H9 (cell line): ENCODE measurements around the gene MAST2. TPM values are rescaled to one million over a fixed set of nuclear protein-coding genes. Genes with fewer than 3 reads are reported as not detected.

Experiments used
- DNase-seq: peaks from one replicate; pipeline ENCODE4 v3.0.0-alpha.2; 2017
- H2AFZ ChIP-seq: one replicate; pipeline ENCODE4 v1.6.1; 2013; ENCODE audit warnings: mild to moderate bottlenecking, low read length, control low read depth, moderate library complexity
- H2AK5ac ChIP-seq: 2 replicates; pipeline ENCODE4 v1.6.1; 2013; ENCODE audit warnings: low read length, control low read depth, mixed read lengths; ENCODE audit not compliant: insufficient read length
- H2BK120ac ChIP-seq: one replicate; pipeline ENCODE4 v1.6.1; 2013; ENCODE audit warnings: low read depth, mild to moderate bottlenecking, low read length, control low read depth, inconsistent platforms; ENCODE audit not compliant: poor library complexity, severe bottlenecking
- H2BK12ac ChIP-seq: 2 replicates; pipeline ENCODE4 v1.6.1; 2013; ENCODE audit warnings: low read length, control low read depth, mixed read lengths, low read depth; ENCODE audit not compliant: insufficient read length
- H2BK15ac ChIP-seq: 2 replicates; pipeline ENCODE4 v1.6.1; 2013; ENCODE audit warnings: low read depth, low read length, control low read depth
- H2BK20ac ChIP-seq: one replicate; pipeline ENCODE4 v1.6.1; 2013; ENCODE audit warnings: low read depth, mild to moderate bottlenecking, low read length, control low read depth, inconsistent platforms; ENCODE audit not compliant: poor library complexity, severe bottlenecking
- H2BK5ac ChIP-seq: 2 replicates; pipeline ENCODE4 v1.6.1; 2013; ENCODE audit warnings: low read length, control low read depth, mixed read lengths; ENCODE audit not compliant: insufficient read length
- H3K14ac ChIP-seq: 2 replicates; pipeline ENCODE4 v1.6.1; 2013; ENCODE audit warnings: low read length, control low read depth; ENCODE audit not compliant: insufficient read depth
- H3K18ac ChIP-seq: 2 replicates; pipeline ENCODE4 v1.6.1; 2013; ENCODE audit warnings: low read depth, mild to moderate bottlenecking, mixed read lengths, low read length, control low read depth; ENCODE audit not compliant: insufficient read length
- H3K23ac ChIP-seq: 2 replicates; pipeline ENCODE4 v1.6.1; 2013; ENCODE audit warnings: low read length, control low read depth, mixed read lengths, low read depth; ENCODE audit not compliant: insufficient read length
- H3K23me2 ChIP-seq: 2 replicates; pipeline ENCODE4 v1.6.1; 2013; ENCODE audit warnings: low read depth, mild to moderate bottlenecking, mixed read lengths, low read length, control low read depth; ENCODE audit not compliant: insufficient read length, poor library complexity, severe bottlenecking
- H3K27ac ChIP-seq: 2 replicates; pipeline ENCODE4 v1.5.1; 2013; ENCODE audit warnings: low read length, control low read depth, mixed read lengths, low read depth; ENCODE audit not compliant: insufficient read length
- H3K27me3 ChIP-seq: 2 replicates; pipeline ENCODE4 v1.6.1; 2013; ENCODE audit warnings: low read length, control low read depth, inconsistent platforms; ENCODE audit not compliant: insufficient read depth
- H3K4ac ChIP-seq: 2 replicates; pipeline ENCODE4 v1.6.1; 2013; ENCODE audit warnings: low read depth, mild to moderate bottlenecking, control low read depth, inconsistent platforms, low read length, moderate library complexity
- H3K4me1 ChIP-seq: 2 replicates; pipeline ENCODE4 v1.6.1; 2013; ENCODE audit warnings: low read length, control low read depth, inconsistent platforms; ENCODE audit not compliant: insufficient read depth
- H3K4me2 ChIP-seq: 2 replicates; pipeline ENCODE4 v1.6.1; 2013; ENCODE audit warnings: low read length, control low read depth, mixed read lengths; ENCODE audit not compliant: insufficient read length, insufficient read depth
- H3K56ac ChIP-seq: 2 replicates; pipeline ENCODE4 v1.6.1; 2013; ENCODE audit warnings: low read depth, mild to moderate bottlenecking, mixed read lengths, low read length, control low read depth; ENCODE audit not compliant: insufficient read length
- H3K79me1 ChIP-seq: 2 replicates; pipeline ENCODE4 v1.6.1; 2013; ENCODE audit warnings: low read depth, mild to moderate bottlenecking, moderate library complexity, low read length, control low read depth, inconsistent platforms; ENCODE audit not compliant: insufficient read depth, poor library complexity, severe bottlenecking
- H3K79me2 ChIP-seq: 2 replicates; pipeline ENCODE4 v1.6.1; 2013; ENCODE audit warnings: low read length, control low read depth, inconsistent platforms; ENCODE audit not compliant: insufficient read depth
- H3K9ac ChIP-seq: 2 replicates; pipeline ENCODE4 v1.6.1; 2013; ENCODE audit warnings: low read length, control low read depth, mixed read lengths; ENCODE audit not compliant: insufficient read length; ENCODE audit errors: extremely low read depth
- H3K9me3 ChIP-seq: one replicate; pipeline ENCODE4 v1.6.1; 2013; ENCODE audit warnings: low read depth, low read length, inconsistent platforms; ENCODE audit not compliant: control insufficient read depth
- H3T11ph ChIP-seq: one replicate; pipeline ENCODE4 v1.6.1; 2013; ENCODE audit warnings: mild to moderate bottlenecking, low read length, control low read depth, inconsistent platforms
- H4K20me1 ChIP-seq: one replicate; pipeline ENCODE4 v1.6.1; 2013; ENCODE audit not compliant: control insufficient read depth, insufficient read length, insufficient read depth
- H4K5ac ChIP-seq: 2 replicates; pipeline ENCODE4 v1.6.1; 2013; ENCODE audit warnings: low read depth, mild to moderate bottlenecking, mixed read lengths, low read length, control low read depth; ENCODE audit not compliant: insufficient read length
- H4K8ac ChIP-seq: replicated peaks from 2 replicates; pipeline ENCODE4 v1.6.1; 2013; ENCODE audit warnings: low read length, control low read depth, mixed read lengths, low read depth; ENCODE audit not compliant: insufficient read length
- H4K91ac ChIP-seq: 2 replicates; pipeline ENCODE4 v1.6.1; 2013; ENCODE audit warnings: low read depth, mild to moderate bottlenecking, moderate library complexity, mixed read lengths, low read length, control low read depth; ENCODE audit not compliant: insufficient read length
- H3K27ac Mint-ChIP-seq, 3 experiments: 2 replicates in 2 of 3; 3 replicates in 1 of 3; pipeline ENCODE4 v1.8.0; 2020 to 2021; ENCODE audit warnings: mixed read lengths in 3 of 3, mild to moderate bottlenecking in 1 of 3, moderate library complexity in 1 of 3
- H3K27me3 Mint-ChIP-seq: 2 replicates; pipeline ENCODE4 v1.8.0; 2021; ENCODE audit warnings: low read depth, mild to moderate bottlenecking, moderate library complexity, mixed read lengths
- H3K36me3 Mint-ChIP-seq, 3 experiments: 2 replicates in 2 of 3; 3 replicates in 1 of 3; pipeline ENCODE4 v1.8.0; 2020 to 2021; ENCODE audit warnings: low read depth in 3 of 3, mixed read lengths in 3 of 3; ENCODE audit not compliant: insufficient read depth in 1 of 3
- H3K4me1 Mint-ChIP-seq, 2 experiments: 2 replicates each; pipeline ENCODE4 v1.8.0; 2020; ENCODE audit warnings: mixed read lengths in 2 of 2
- H3K4me3 Mint-ChIP-seq, 2 experiments: 2 replicates in 1 of 2; 3 replicates in 1 of 2; pipeline ENCODE4 v1.8.0; 2020 to 2021; ENCODE audit warnings: mild to moderate bottlenecking in 2 of 2, mixed read lengths in 2 of 2, moderate library complexity in 1 of 2
- H3K9me3 Mint-ChIP-seq, 2 experiments: 2 replicates in 1 of 2; 3 replicates in 1 of 2; pipeline ENCODE4 v1.8.0; 2020; ENCODE audit warnings: mild to moderate bottlenecking in 2 of 2, mixed read lengths in 2 of 2, moderate library complexity in 1 of 2
- WGBS: extraction: QIAGEN DNeasy Blood & Tissue Kit; methylation state at CpG from one replicate; pipeline ENCODE4 v1.1.7; 2013; ENCODE audit warnings: missing lambda C conversion rate, low lambda C conversion rate, mixed read lengths; ENCODE audit not compliant: insufficient read length; ENCODE audit errors: extremely low coverage; 5-methylcytosine and 5-hydroxymethylcytosine counted together
- total RNA-seq: library from RNA; stranded (reverse); gene quantifications from 2 replicates; pipeline ENCODE4 v1.2.1, GENCODE V29; 2021
- TF ChIP-seq, protein P1 (sequence below): fragments of 200-600 bp; sonication (generic); conservative IDR thresholded peaks from 3 replicates; pipeline ENCODE4 v1.8.0; 2021; ENCODE audit warnings: antibody characterized with exemption, mild to moderate bottlenecking

Gene MAST2
- total RNA-seq, 1 experiment from 2014 or later, result 28.8 TPM

DNA sequence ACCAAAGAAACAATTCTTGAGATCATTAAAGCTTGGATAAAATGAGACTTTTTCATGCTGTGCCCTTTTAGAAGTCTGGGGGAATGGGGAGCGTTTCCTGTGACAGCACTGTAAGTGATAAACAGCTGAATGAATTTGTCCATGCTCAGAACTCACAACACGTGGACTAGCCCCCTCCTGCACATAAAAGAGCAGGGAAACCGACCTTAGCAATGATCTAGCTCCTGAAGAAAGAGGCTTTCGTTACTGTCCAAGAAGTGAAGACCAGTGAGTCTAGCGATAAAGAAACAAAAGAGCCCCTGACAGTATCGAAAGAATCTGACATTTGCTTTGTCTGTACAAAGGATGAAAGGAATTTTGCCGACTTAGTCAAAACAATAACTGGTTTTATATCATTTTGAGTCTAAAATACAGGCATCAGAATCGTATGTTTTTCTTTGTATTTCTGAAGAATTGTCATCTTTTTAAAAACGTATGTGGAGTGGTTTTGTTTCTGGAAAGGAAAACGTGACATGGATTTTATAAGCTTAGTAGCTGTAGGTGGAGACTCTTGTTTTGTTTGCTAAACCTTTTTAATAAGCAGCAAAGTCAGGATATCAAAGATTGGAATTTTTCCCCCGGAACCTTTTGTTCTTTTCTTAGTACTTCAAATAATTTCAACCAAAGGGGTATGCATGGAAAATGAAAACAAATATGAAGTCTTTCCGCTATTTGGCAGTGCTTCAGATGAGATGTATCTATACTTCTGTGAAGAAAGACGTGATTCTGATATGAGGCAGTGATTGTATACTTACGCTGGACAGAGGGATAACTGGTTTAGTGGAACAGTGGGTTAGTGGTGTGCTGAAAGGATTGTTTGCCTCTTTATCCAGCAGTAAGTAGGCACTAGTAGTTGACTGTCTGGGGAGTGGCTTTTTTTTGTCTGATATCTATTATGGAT lies 61.0 kb downstream of the MAST2 start:
- Histone ChIP-seq H2BK5ac (no peak overlapping the region), H4K5ac (no peak overlapping the region), H2BK20ac (no peak overlapping the region), H3K56ac (no peak overlapping the region), H2BK120ac (no peak overlapping the region), H2BK15ac (no peak overlapping the region), H4K91ac (no peak overlapping the region), H2AFZ (no peak overlapping the region), H3K9ac (no peak overlapping the region), H3K18ac (no peak overlapping the region), H4K20me1 (no peaks in the 10 kb centered on the region), H3K4me1 (no peaks in the 10 kb centered on the region), H3K4me2 (no peak overlapping the region), H3K79me2 (0 out of 2 replicates have a peak, but pooled peaks cover 3% of the 10 kb centered on the region), H3K27ac (no peak overlapping the region), H3K79me1 (no peaks in the 10 kb centered on the region), H3K27me3 (no peaks in the 10 kb centered on the region), H2BK12ac (no peak overlapping the region), H2AK5ac (no peak overlapping the region), H3K23ac (no peak overlapping the region), H3K4ac (no peak overlapping the region), H3T11ph (no peak overlapping the region), H3K9me3 (no peaks in the 10 kb centered on the region), H3K14ac (no peak overlapping the region), H3K23me2 (no peaks in the 10 kb centered on the region), H4K8ac (no peak overlapping the region)
- H3K9me3 Mint-ChIP-seq, result no peaks in the 10 kb centered on the region
- no peak overlapping the region for H3K4me3 Mint-ChIP-seq
- H3K27ac Mint-ChIP-seq, result peak overlapping the region in 1 of 3 experiments; percentile 32; a peak in 1 of 7 replicates
- no peaks in the 10 kb centered on the region for H3K36me3 Mint-ChIP-seq
- H3K4me1 Mint-ChIP-seq, result peaks cover 16 to 27% of the 10 kb centered on the region in 2 experiments
- no peak for DNase-seq
- WGBS, result no CpG with 5 or more reads among the region's 14 CpGs
- TF ChIP-seq, protein P1, sequence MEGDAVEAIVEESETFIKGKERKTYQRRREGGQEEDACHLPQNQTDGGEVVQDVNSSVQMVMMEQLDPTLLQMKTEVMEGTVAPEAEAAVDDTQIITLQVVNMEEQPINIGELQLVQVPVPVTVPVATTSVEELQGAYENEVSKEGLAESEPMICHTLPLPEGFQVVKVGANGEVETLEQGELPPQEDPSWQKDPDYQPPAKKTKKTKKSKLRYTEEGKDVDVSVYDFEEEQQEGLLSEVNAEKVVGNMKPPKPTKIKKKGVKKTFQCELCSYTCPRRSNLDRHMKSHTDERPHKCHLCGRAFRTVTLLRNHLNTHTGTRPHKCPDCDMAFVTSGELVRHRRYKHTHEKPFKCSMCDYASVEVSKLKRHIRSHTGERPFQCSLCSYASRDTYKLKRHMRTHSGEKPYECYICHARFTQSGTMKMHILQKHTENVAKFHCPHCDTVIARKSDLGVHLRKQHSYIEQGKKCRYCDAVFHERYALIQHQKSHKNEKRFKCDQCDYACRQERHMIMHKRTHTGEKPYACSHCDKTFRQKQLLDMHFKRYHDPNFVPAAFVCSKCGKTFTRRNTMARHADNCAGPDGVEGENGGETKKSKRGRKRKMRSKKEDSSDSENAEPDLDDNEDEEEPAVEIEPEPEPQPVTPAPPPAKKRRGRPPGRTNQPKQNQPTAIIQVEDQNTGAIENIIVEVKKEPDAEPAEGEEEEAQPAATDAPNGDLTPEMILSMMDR, result no peak
- no peaks in the 10 kb centered on the region for H3K27me3 Mint-ChIP-seq
